Measurements from ENCODE around the gene ACTL6B.

ACTL6B gene

DNA sequence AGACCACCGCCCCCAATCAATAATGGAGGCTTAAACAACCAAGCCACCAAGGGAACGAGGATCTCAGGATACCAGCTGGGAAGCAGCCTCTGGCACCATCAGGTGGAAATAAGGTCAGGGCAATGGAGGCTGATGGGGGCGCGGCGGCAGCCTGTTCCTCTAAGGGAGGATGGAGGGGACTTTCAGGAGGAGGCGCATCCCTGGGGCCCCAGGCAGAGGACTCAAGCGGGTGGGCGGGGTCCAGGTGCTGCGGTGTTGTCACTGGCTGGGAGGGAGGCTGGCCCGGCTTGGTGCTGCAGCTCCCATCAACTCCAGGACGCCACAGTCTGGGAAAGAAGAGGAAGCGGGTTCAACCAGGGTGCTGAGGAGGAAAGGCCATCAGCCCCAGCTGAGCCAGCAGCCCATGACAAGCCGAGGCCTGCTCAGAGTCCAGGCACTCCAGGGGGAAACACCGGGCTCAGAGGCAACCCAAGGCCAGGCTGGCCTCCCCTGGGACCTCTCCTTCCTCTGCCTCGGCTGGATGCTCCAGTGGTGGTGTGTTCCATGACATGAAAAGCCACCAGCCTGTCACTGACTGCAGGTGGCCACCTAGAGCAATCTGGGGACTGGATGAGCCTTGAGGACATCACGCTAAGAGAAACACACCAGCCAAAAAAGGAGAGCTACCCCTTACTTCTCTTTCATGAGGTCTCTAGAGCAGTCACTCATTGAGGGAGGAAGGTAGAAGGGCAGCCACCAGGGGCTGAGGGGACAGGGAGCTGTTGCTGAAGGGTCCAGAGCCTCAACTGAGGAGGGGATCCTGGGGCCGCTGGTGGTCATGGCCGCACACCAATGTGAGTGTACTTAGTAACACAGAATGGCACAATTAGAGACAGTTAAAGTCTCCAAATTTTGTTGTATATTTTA lies 33.2 kb upstream of the ACTL6B start:
- no peaks in the 10 kb centered on the region for H3K9me3 ChIP-seq (ENCODE audit: low read length)
- no peaks in the 10 kb centered on the region for H3K9me2 ChIP-seq (ENCODE audit: low read depth, low read length)
- H3K9ac ChIP-seq (ENCODE audit: low read length) = no peak overlapping the region
- no peaks in the 10 kb centered on the region for H3F3A ChIP-seq (ENCODE audit: insufficient read depth, low read length)
- H2AFZ ChIP-seq (ENCODE audit: low read length) = no peak overlapping the region
- no peak overlapping the region for H3K27ac ChIP-seq (ENCODE audit: low read depth, low read length, poor library complexity, severe bottlenecking)
- no peak overlapping the region for H3K4me3 ChIP-seq (ENCODE audit: low read depth, low read length, poor library complexity, severe bottlenecking)
- no peak overlapping the region for H3K4me2 ChIP-seq (ENCODE audit: low read length)
- no peak for TF ChIP-seq EZH2 (IDR thresholded peaks at IDR 0.05; ENCODE audit: borderline replicate concordance, low read length)
- TF ChIP-seq, protein P1, sequence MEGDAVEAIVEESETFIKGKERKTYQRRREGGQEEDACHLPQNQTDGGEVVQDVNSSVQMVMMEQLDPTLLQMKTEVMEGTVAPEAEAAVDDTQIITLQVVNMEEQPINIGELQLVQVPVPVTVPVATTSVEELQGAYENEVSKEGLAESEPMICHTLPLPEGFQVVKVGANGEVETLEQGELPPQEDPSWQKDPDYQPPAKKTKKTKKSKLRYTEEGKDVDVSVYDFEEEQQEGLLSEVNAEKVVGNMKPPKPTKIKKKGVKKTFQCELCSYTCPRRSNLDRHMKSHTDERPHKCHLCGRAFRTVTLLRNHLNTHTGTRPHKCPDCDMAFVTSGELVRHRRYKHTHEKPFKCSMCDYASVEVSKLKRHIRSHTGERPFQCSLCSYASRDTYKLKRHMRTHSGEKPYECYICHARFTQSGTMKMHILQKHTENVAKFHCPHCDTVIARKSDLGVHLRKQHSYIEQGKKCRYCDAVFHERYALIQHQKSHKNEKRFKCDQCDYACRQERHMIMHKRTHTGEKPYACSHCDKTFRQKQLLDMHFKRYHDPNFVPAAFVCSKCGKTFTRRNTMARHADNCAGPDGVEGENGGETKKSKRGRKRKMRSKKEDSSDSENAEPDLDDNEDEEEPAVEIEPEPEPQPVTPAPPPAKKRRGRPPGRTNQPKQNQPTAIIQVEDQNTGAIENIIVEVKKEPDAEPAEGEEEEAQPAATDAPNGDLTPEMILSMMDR (IDR thresholded peaks at IDR 0.05; ENCODE audit: low read length) = no peak
- peaks cover 28% of the 10 kb centered on the region for H3K4me1 ChIP-seq (ENCODE audit: insufficient read depth, low read length, severe bottlenecking)
- peaks cover 69% of the 10 kb centered on the region for H3K36me3 ChIP-seq (ENCODE audit: insufficient read depth, low read length)
- no peaks in the 10 kb centered on the region for H4K20me1 ChIP-seq (ENCODE audit: insufficient read depth, low read length)
- H3K27me3 ChIP-seq (ENCODE audit: insufficient read depth, low read length) = no peaks in the 10 kb centered on the region
- H3K79me2 ChIP-seq (ENCODE audit: insufficient read depth, low read length) = peaks cover 37% of the 10 kb centered on the region

GRCh38 chr7:100688326-100688860 lies 32.1 kb upstream of the ACTL6B start:
- TF ChIP-seq EZH2 (IDR thresholded peaks at IDR 0.05; ENCODE audit: borderline replicate concordance, low read length) = no peak
- TF ChIP-seq, protein P1 (IDR thresholded peaks at IDR 0.05; ENCODE audit: low read length) = no peak
- H4K20me1 ChIP-seq (ENCODE audit: insufficient read depth, low read length) = no peaks in the 10 kb centered on the region
- H3K36me3 ChIP-seq (ENCODE audit: insufficient read depth, low read length) = peaks cover 80% of the 10 kb centered on the region
- no peak overlapping the region for H2AFZ ChIP-seq (ENCODE audit: low read length)
- no peak overlapping the region for H3K4me2 ChIP-seq (ENCODE audit: low read length)
- H3K27me3 ChIP-seq (ENCODE audit: insufficient read depth, low read length) = no peaks in the 10 kb centered on the region
- no peaks in the 10 kb centered on the region for H3F3A ChIP-seq (ENCODE audit: insufficient read depth, low read length)
- no peak overlapping the region for H3K9ac ChIP-seq (ENCODE audit: low read length)
- H3K4me3 ChIP-seq (ENCODE audit: low read depth, low read length, poor library complexity, severe bottlenecking) = no peak overlapping the region
- peaks cover 26% of the 10 kb centered on the region for H3K4me1 ChIP-seq (ENCODE audit: insufficient read depth, low read length, severe bottlenecking)
- H3K27ac ChIP-seq (ENCODE audit: low read depth, low read length, poor library complexity, severe bottlenecking) = no peak overlapping the region
- peaks cover 37% of the 10 kb centered on the region for H3K79me2 ChIP-seq (ENCODE audit: insufficient read depth, low read length)
- no peaks in the 10 kb centered on the region for H3K9me2 ChIP-seq (ENCODE audit: low read depth, low read length)
- H3K9me3 ChIP-seq (ENCODE audit: low read length) = no peaks in the 10 kb centered on the region

DNA sequence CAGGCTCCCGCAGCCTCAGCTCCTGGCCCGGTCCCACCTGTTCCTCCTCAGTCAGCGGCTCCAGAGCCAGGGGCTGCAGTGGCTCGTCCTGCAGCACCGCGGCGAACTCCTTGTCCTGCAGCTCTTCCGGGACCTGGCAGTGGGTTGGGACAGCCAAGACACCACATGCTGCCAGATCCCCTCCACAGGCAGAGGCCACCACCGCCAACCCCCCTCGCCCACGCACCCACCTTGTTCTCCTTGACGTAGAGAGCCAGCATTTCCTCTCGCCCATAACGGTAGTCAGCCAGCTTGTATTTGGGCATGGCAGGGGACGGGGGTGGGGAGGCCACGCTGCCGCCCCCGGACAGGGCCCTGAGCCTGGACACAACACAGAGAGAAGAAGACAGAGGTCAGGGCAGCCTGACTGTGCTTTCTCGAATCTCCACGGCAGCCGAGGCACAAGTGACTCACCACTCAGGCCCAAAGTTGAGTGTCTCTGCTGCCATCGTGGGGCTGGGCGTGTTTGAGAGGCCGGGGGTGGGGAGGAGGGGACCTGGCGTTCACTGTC lies 31.6 kb upstream of the ACTL6B start:
- Histone ChIP-seq H3K9me2 (ENCODE audit: low read depth, low read length) (no peaks in the 10 kb centered on the region), H3K9me3 (ENCODE audit: low read length) (no peaks in the 10 kb centered on the region), H3K27ac (ENCODE audit: low read depth, low read length, poor library complexity, severe bottlenecking) (no peak overlapping the region), H3K4me1 (ENCODE audit: insufficient read depth, low read length, severe bottlenecking) (peaks cover 21% of the 10 kb centered on the region), H4K20me1 (ENCODE audit: insufficient read depth, low read length) (no peaks in the 10 kb centered on the region), H3K4me3 (ENCODE audit: low read depth, low read length, poor library complexity, severe bottlenecking) (no peak overlapping the region), H3K27me3 (ENCODE audit: insufficient read depth, low read length) (no peaks in the 10 kb centered on the region), H2AFZ (ENCODE audit: low read length) (no peak overlapping the region), H3K4me2 (ENCODE audit: low read length) (no peak overlapping the region), H3K79me2 (ENCODE audit: insufficient read depth, low read length) (peaks cover 31% of the 10 kb centered on the region), H3K36me3 (ENCODE audit: insufficient read depth, low read length) (peaks cover 85% of the 10 kb centered on the region), H3K9ac (ENCODE audit: low read length) (no peak overlapping the region), H3F3A (ENCODE audit: insufficient read depth, low read length) (no peaks in the 10 kb centered on the region)
- TF ChIP-seq, protein P1 (IDR thresholded peaks at IDR 0.05; ENCODE audit: low read length) = no peak
- TF ChIP-seq EZH2 (IDR thresholded peaks at IDR 0.05; ENCODE audit: borderline replicate concordance, low read length) = no peak
